Left ventricle myocardium inferior (tissue), 1 donor: ENCODE results near the gene DIAPH2. TPM values are rescaled to one million over a fixed set of nuclear protein-coding genes. Genes with fewer than 3 reads are reported as not detected.

Source experiments
- DNase-seq: peaks from one replicate; pipeline ENCODE4 v3.0.0-alpha.2; 2020
- H3K27ac ChIP-seq: fragments of 200-600 bp; replicated peaks from 2 replicates; pipeline ENCODE4 v1.8.0; 2021
- H3K27me3 ChIP-seq: fragments of 200-600 bp; 2 replicates; pipeline ENCODE4 v1.8.0; 2021; ENCODE audit warnings: low read depth
- H3K36me3 ChIP-seq: fragments of 200-600 bp; 2 replicates; pipeline ENCODE4 v1.8.0; 2021
- H3K4me1 ChIP-seq: fragments of 200-600 bp; 2 replicates; pipeline ENCODE4 v1.8.0; 2021
- H3K4me3 ChIP-seq: fragments of 200-600 bp; 2 replicates; pipeline ENCODE4 v1.8.0; 2021; ENCODE audit warnings: mild to moderate bottlenecking, moderate library complexity
- H3K9me3 ChIP-seq: fragments of 200-600 bp; replicated peaks from 2 replicates; pipeline ENCODE4 v1.8.0; 2021
- intact Hi-C: fragments of 100-400 bp; cut with micrococcal nuclease; formaldehyde crosslinking; loops from one replicate; pipeline ENCODE4 v1.11.0; 2022
- total RNA-seq: library from RNA; stranded (reverse); fragmentation: NEBNext Ultra II Directional; extraction: Animal tissue kit (Norgen Biotek cat#: 25700); gene quantifications from one replicate; pipeline ENCODE4 v1.2.1, GENCODE V29; 2021
- TF ChIP-seq, protein P1 (sequence below): fragments of 200-600 bp; IDR thresholded peaks from 2 replicates; pipeline ENCODE4 v1.8.0; 2021; ENCODE audit warnings: antibody characterized with exemption, mild to moderate bottlenecking, borderline replicate concordance
- donor health status: DM: no; HTN: yes; CAD: no; lungs with severe emphysema.

DIAPH2 gene
- total RNA-seq, 1 donor from 2014 or later: 9.3 TPM

DNA sequence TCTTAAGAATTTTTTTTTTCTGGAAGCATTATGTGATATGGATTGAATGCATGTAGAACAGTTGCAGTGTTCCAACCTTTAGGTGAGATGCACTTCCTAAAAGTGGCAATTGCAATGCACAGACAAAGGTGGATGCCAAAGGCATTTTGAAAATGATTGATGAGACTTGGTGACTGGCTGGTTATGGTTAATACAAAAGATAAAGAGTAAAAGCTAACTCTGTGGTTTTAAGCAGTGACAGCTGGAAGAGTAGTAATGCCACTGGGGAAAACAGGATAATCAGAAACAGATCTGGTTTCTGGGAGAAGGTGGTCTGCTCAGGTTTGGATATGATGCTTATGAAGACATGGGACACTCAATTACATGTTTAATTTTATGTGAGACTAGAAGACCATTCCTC, 544.7 kb downstream of the DIAPH2 start:
- intact Hi-C loops: no loop called here
- TF ChIP-seq, protein P1, sequence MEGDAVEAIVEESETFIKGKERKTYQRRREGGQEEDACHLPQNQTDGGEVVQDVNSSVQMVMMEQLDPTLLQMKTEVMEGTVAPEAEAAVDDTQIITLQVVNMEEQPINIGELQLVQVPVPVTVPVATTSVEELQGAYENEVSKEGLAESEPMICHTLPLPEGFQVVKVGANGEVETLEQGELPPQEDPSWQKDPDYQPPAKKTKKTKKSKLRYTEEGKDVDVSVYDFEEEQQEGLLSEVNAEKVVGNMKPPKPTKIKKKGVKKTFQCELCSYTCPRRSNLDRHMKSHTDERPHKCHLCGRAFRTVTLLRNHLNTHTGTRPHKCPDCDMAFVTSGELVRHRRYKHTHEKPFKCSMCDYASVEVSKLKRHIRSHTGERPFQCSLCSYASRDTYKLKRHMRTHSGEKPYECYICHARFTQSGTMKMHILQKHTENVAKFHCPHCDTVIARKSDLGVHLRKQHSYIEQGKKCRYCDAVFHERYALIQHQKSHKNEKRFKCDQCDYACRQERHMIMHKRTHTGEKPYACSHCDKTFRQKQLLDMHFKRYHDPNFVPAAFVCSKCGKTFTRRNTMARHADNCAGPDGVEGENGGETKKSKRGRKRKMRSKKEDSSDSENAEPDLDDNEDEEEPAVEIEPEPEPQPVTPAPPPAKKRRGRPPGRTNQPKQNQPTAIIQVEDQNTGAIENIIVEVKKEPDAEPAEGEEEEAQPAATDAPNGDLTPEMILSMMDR: no peak
- H3K27me3 ChIP-seq: no peaks in the 10 kb centered on the region

DNA sequence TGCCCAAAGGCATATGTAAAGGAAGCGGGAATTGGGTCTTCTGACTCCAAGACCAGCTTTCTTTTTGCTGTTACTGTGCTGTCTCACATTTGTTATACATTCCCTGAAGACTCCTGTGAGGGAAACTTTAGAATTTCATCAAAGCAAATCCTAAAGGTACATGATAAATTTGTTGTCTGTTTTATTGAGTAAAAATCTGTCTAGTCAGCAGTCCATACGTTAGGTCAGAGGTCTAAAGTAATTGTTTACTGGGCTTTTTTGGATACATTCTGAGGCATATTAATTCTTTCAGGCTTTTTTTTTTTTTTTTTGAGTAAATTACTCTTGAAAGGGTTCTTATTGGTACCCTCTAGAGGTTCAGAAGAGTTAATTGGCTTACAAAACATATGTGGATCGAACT, 546.3 kb downstream of the DIAPH2 start:
- no peak overlapping the region for H3K4me3 ChIP-seq
- no peak for DNase-seq
- no peaks in the 10 kb centered on the region for H3K36me3 ChIP-seq
- no peaks in the 10 kb centered on the region for H3K9me3 ChIP-seq
- TF ChIP-seq, protein P1: no peak
- H3K27ac ChIP-seq: no peak overlapping the region
- intact Hi-C loops: no loop called here
- no peaks in the 10 kb centered on the region for H3K4me1 ChIP-seq
- no peaks in the 10 kb centered on the region for H3K27me3 ChIP-seq

More for the DNA sequence above, 544.7 kb downstream of the DIAPH2 start:
- no peak for DNase-seq
- no peaks in the 10 kb centered on the region for H3K4me1 ChIP-seq
- no peaks in the 10 kb centered on the region for H3K36me3 ChIP-seq
- H3K4me3 ChIP-seq: no peak overlapping the region
- H3K27ac ChIP-seq: no peak overlapping the region
- no peaks in the 10 kb centered on the region for H3K9me3 ChIP-seq

DNA sequence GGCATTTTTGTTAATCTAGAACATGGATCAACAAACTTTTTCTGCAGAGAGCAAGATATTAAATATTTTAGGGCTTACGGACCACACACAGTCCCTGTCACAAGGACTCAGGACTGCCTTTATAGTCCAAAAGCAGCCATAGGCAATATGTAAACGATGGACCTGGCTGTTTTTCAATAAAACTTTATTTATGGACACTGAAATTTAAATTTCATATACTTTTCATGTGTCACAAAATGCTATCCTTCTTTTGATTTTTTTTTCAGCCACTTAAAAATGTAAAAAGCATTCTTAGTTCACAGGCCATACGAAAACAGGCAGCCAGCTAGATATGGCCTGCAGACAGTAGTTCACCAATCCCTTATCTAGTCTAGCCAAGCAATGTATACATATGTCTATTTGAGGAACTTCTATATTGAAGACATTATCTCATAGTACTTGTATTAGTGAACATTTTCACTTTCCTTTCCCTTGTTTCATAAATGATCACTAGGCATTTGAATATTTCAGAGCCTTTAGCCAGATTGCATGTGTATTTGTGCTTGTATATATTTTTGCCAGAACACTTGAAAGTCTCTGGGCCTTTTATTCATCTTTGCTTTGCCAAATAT, 549.9 kb downstream of the DIAPH2 start:
- H3K4me1 ChIP-seq: no peaks in the 10 kb centered on the region
- no peak overlapping the region for H3K4me3 ChIP-seq
- no peaks in the 10 kb centered on the region for H3K9me3 ChIP-seq
- H3K36me3 ChIP-seq: no peaks in the 10 kb centered on the region
- intact Hi-C loops: no loop called here
- no peak for DNase-seq
- no peaks in the 10 kb centered on the region for H3K27me3 ChIP-seq
- TF ChIP-seq, protein P1: no peak
- H3K27ac ChIP-seq: no peak overlapping the region

DNA sequence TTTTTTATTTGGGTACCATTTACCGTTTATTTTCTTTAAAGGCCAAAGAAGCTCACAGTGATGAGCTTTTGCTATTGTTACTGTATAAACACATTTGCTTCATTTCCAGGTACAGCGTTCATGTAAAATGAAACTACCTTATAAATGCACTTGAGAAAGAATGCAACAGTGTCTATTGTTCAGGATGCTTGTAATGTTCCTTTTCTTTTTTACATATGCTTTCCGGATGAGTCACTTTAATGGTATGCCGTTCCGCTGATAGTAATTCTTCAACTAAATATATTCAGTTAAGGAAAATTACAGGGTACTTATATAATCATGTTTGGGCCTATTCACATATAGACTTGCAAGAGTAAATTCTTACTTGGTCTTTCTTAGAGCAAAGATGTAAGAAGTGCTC, 554.0 kb downstream of the DIAPH2 start:
- Histone ChIP-seq H3K9me3 (no peaks in the 10 kb centered on the region), H3K27ac (no peak overlapping the region), H3K36me3 (no peaks in the 10 kb centered on the region), H3K27me3 (no peaks in the 10 kb centered on the region), H3K4me1 (no peaks in the 10 kb centered on the region), H3K4me3 (no peak overlapping the region)
- TF ChIP-seq, protein P1: no peak
- intact Hi-C loops: no loop called here
- no peak for DNase-seq

DNA sequence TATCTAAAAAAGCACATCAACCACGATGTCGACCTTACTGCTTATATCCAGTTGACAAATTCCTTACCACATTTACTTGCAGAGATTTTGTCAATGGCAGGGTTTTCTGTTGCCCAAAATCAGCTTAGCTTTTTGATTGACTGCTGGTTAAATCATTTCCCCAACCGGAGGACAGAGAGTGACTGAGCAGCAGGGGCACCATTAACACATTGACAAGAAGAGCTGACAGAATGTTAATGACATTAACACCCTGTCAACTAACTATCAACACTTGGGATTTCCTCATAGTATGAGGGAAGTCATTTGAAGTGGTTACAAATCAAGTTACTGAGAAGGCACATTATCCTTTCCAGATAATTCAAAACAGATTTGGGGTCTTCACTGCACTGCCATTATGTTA, 567.5 kb downstream of the DIAPH2 start:
- no peaks in the 10 kb centered on the region for H3K9me3 ChIP-seq
- TF ChIP-seq, protein P1: no peak
- intact Hi-C loops: no loop called here
- DNase-seq: no peak
- no peaks in the 10 kb centered on the region for H3K27me3 ChIP-seq
- H3K27ac ChIP-seq: no peak overlapping the region
- H3K4me3 ChIP-seq: no peak overlapping the region
- H3K36me3 ChIP-seq: no peaks in the 10 kb centered on the region
- no peaks in the 10 kb centered on the region for H3K4me1 ChIP-seq
